ENCODE data around the gene ITPR3. TPM values are rescaled to one million over a fixed set of nuclear protein-coding genes. Genes with fewer than 3 reads are reported as not detected.

Gene ITPR3
- polyA plus RNA-seq, 1 of the 3 experiments (the other 2 are of a cell fraction), result 8.1 TPM

- 89% methylated on average over 7 of the region's 7 CpGs for WGBS (ENCODE audit: low lambda C conversion rate)
- 0 out of 2 replicates have a peak overlapping the region, but pooled peaks have one; percentile 26 for H3K4me2 ChIP-seq
- no peaks in the 10 kb centered on the region for H3K79me2 ChIP-seq (ENCODE audit: insufficient read depth)
- H3K27ac ChIP-seq (ENCODE audit: low read depth in 2 of 2, low read length in 1 of 2), result no peak overlapping the region
- H3K9ac ChIP-seq, result no peak overlapping the region
- no peaks in the 10 kb centered on the region for H3K36me3 ChIP-seq (replicated peaks in 1 of 2; ENCODE audit: control insufficient read depth in 1 of 2, insufficient read depth in 2 of 2, low read length in 1 of 2)
- H2AFZ ChIP-seq (ENCODE audit: low read depth), result 0 out of 2 replicates have a peak overlapping the region, but pooled peaks have one; percentile 29
- H4K20me1 ChIP-seq (ENCODE audit: insufficient read depth), result no peaks in the 10 kb centered on the region
- H3K27me3 ChIP-seq (ENCODE audit: insufficient read depth), result no peaks in the 10 kb centered on the region
- no peak overlapping the region for H3K4me3 ChIP-seq (ENCODE audit: low read depth in 2 of 2, low read length in 1 of 2)
- no peak for TF ChIP-seq YY1 (IDR thresholded peaks at IDR 0.05; ENCODE audit: low read depth)
- no peak for TF ChIP-seq GATA2 (CRISPR knock-in tag; IDR thresholded peaks at IDR 0.05)
- no peaks in the 10 kb centered on the region for H3K9me2 ChIP-seq
- no peaks in the 10 kb centered on the region for H3F3A ChIP-seq (replicated peaks; ENCODE audit: insufficient read depth)
- ChIA-PET POLR2A (no interaction called here), CTCF (interaction anchor here (0.7 to 9.2 kb wide), 19 partner anchors 8 to 418 kb away, joined by 3 to 116 read pairs (median 8); partner anchors contain the start of gene UQCC2)
- no peaks in the 10 kb centered on the region for H3K9me3 ChIP-seq
- H3K4me1 ChIP-seq (ENCODE audit: control insufficient read depth in 1 of 2, insufficient read depth in 2 of 2, low read depth in 1 of 2, low read length in 1 of 2), result peaks cover 15 to 24% of the 10 kb centered on the region in 2 experiments; a peak in 3 of 4 replicates
- no peak for DNase-seq
Measured at GRCh38 chr6:33745548-33745947, 124.4 kb downstream of the ITPR3 start.

Small RNAs within 50 kb of the gene (small RNA-seq; reads per million reads assigned to genes)
- gene MIR3934, result 0 reads per million in 7 experiments

Other genes with a start within 250 kb of the ITPR3 start
- gene KIFC1, start 229.5 kb upstream of the ITPR3 start, polyA plus RNA-seq (2012; rRNA removed), result 29.6 and 35.9 TPM in 2 replicates
- gene PHF1, start 210.3 kb upstream of the ITPR3 start, polyA plus RNA-seq (2012; rRNA removed), result 48.7 and 59.0 TPM in 2 replicates
- gene CUTA, start 203.2 kb upstream of the ITPR3 start, polyA plus RNA-seq (2012; rRNA removed), result 349 and 444 TPM in 2 replicates
- gene SYNGAP1, start 201.3 kb upstream of the ITPR3 start, polyA plus RNA-seq (2012; rRNA removed), result 5.9 and 8.8 TPM in 2 replicates
- gene ZBTB9, start 166.7 kb upstream of the ITPR3 start, polyA plus RNA-seq (2012; rRNA removed), result 5.7 and 5.9 TPM in 2 replicates
- 15.4 and 21.2 TPM in 2 replicates for gene BAK1, start 41.0 kb upstream of the ITPR3 start, polyA plus RNA-seq (2012; rRNA removed)
- 49.8 and 59.0 TPM in 2 replicates for gene UQCC2, start 90.4 kb downstream of the ITPR3 start, polyA plus RNA-seq (2012; rRNA removed)
- gene IP6K3, start 125.6 kb downstream of the ITPR3 start, polyA plus RNA-seq (2012; rRNA removed), result 0.13 and 0.21 TPM in 2 replicates
- gene LEMD2, start 167.8 kb downstream of the ITPR3 start, polyA plus RNA-seq (2012; rRNA removed), result 56.5 and 59.5 TPM in 2 replicates
- gene MLN, start 182.7 kb downstream of the ITPR3 start, polyA plus RNA-seq (2012; rRNA removed), result not detected in 2 replicates